ENCODE results near the gene DAB2IP.

- no peak for TF ChIP-seq CTCF (conservative IDR thresholded peaks at IDR 0.05; ENCODE audit: low read length)
- TF ChIP-seq EZH2phosphoT487 (IDR thresholded peaks at IDR 0.05; ENCODE audit: borderline replicate concordance): no peak
These were observed 6.7 kb downstream of the DAB2IP start for GRCh38 chr9:121658166-121658565.
